Nephron progenitor cell (in vitro differentiated cells): Measurements from ENCODE around the gene ATG16L1.

Experiments
- DNase-seq: peaks from one replicate; pipeline ENCODE4 v3.0.0; 2021
- H3K27ac Mint-ChIP-seq: 2 replicates; pipeline ENCODE4 v1.8.0; 2021; ENCODE audit warnings: mild to moderate bottlenecking, moderate library complexity, mixed read lengths
- H3K27me3 Mint-ChIP-seq: 2 replicates; pipeline ENCODE4 v1.8.0; 2021; ENCODE audit warnings: mild to moderate bottlenecking, low read depth, mixed read lengths; ENCODE audit not compliant: poor library complexity
- H3K36me3 Mint-ChIP-seq: 2 replicates; pipeline ENCODE4 v1.8.0; 2021; ENCODE audit warnings: low read depth, mixed read lengths
- H3K4me1 Mint-ChIP-seq: 2 replicates; pipeline ENCODE4 v1.8.0; 2021; ENCODE audit warnings: mixed read lengths
- H3K4me3 Mint-ChIP-seq: 2 replicates; pipeline ENCODE4 v1.8.0; 2021; ENCODE audit warnings: mild to moderate bottlenecking, moderate library complexity, mixed read lengths
- H3K9me3 Mint-ChIP-seq: 2 replicates; pipeline ENCODE4 v1.8.0; 2021; ENCODE audit warnings: mild to moderate bottlenecking, moderate library complexity, mixed read lengths
- CTCF ChIP-seq: fragments of 200-600 bp; sonication (generic); IDR thresholded peaks from 2 replicates; pipeline ENCODE4 v1.5.0; 2021; ENCODE audit warnings: antibody characterized with exemption

Gene ATG16L1

GRCh38 chr2:233233618-233234230 is 17.7 kb upstream of the ATG16L1 start:
- Mint-ChIP-seq H3K27ac (no peak overlapping the region), H3K27me3 (peaks cover 12% of the 10 kb centered on the region), H3K9me3 (peaks cover 5% of the 10 kb centered on the region), H3K36me3 (no peaks in the 10 kb centered on the region), H3K4me3 (no peak overlapping the region), H3K4me1 (no peaks in the 10 kb centered on the region)
- no peak for TF ChIP-seq CTCF
- DNase-seq: no peak

- TF ChIP-seq CTCF: no peak
- H3K36me3 Mint-ChIP-seq: no peaks in the 10 kb centered on the region
- H3K9me3 Mint-ChIP-seq: peaks cover 5% of the 10 kb centered on the region
- H3K27ac Mint-ChIP-seq: no peak overlapping the region
- DNase-seq: no peak
- peaks cover 15% of the 10 kb centered on the region for H3K27me3 Mint-ChIP-seq
- no peak overlapping the region for H3K4me3 Mint-ChIP-seq
- no peaks in the 10 kb centered on the region for H3K4me1 Mint-ChIP-seq
Observed at GRCh38 chr2:233234264-233234663, 17.2 kb upstream of the ATG16L1 start.

GRCh38 chr2:233234996-233235395 is 16.5 kb upstream of the ATG16L1 start:
- no peak for DNase-seq
- no peak overlapping the region for H3K4me3 Mint-ChIP-seq
- no peaks in the 10 kb centered on the region for H3K4me1 Mint-ChIP-seq
- no peak for TF ChIP-seq CTCF
- H3K27me3 Mint-ChIP-seq: peaks cover 16% of the 10 kb centered on the region
- no peaks in the 10 kb centered on the region for H3K36me3 Mint-ChIP-seq
- peaks cover 8% of the 10 kb centered on the region for H3K9me3 Mint-ChIP-seq
- H3K27ac Mint-ChIP-seq: no peak overlapping the region

- peaks cover 8% of the 10 kb centered on the region for H3K9me3 Mint-ChIP-seq
- H3K4me1 Mint-ChIP-seq: no peaks in the 10 kb centered on the region
- H3K27ac Mint-ChIP-seq: no peak overlapping the region
- peaks cover 12% of the 10 kb centered on the region for H3K27me3 Mint-ChIP-seq
- no peak for DNase-seq
- TF ChIP-seq CTCF: no peak
- no peaks in the 10 kb centered on the region for H3K36me3 Mint-ChIP-seq
- no peak overlapping the region for H3K4me3 Mint-ChIP-seq
Observed at GRCh38 chr2:233235977-233236376, 15.5 kb upstream of the ATG16L1 start.

- H3K9me3 Mint-ChIP-seq: peaks cover 8% of the 10 kb centered on the region
- no peak for DNase-seq
- no peaks in the 10 kb centered on the region for H3K4me1 Mint-ChIP-seq
- peaks cover 16% of the 10 kb centered on the region for H3K27me3 Mint-ChIP-seq
- H3K36me3 Mint-ChIP-seq: no peaks in the 10 kb centered on the region
- no peak overlapping the region for H3K27ac Mint-ChIP-seq
- H3K4me3 Mint-ChIP-seq: no peak overlapping the region
- TF ChIP-seq CTCF: no peak
Observed at GRCh38 chr2:233236820-233237589, 14.5 kb upstream of the ATG16L1 start.

DNA sequence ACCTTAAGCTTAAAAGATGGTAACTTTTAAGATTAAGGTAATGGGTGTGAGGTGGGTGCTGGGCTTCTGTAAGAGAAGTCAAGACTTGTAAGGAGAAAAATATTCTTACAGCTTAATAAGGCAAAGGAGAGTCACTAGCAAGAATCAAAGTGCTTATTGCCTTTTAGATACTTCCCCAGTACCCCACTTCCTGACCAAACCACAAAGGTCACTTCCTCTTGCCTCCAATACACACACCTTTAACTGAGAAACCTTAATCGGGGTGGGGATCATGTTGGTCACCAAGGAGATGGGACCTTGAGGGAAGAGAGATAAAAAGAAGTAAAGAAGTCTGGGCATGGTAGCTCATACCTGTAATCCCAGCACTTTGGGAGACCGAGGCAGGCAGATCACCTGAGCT is 10.6 kb upstream of the ATG16L1 start:
- no peak for TF ChIP-seq CTCF
- Mint-ChIP-seq H3K27me3 (peaks cover 27% of the 10 kb centered on the region), H3K27ac (no peak overlapping the region), H3K4me3 (no peak overlapping the region), H3K4me1 (no peaks in the 10 kb centered on the region), H3K36me3 (no peaks in the 10 kb centered on the region), H3K9me3 (peaks cover 8% of the 10 kb centered on the region)
- DNase-seq: no peak
